Cardiac muscle cell (in vitro differentiated cells and primary cell): Measurements from ENCODE around the gene SERPIND1. TPM values are rescaled to one million over a fixed set of nuclear protein-coding genes. Genes with fewer than 3 reads are reported as not detected.

Experiments used
- DNase-seq, 2 donors: peaks; one replicate each; pipeline versions ENCODE4 v3.0.0 to v3.0.0-alpha.2; 2010 to 2017; ENCODE audit warnings: low read depth in 1 of 2, low spot score in 1 of 2
- H3K27ac ChIP-seq: fragments of 200-600 bp; sonication (generic); 2 replicates; pipeline ENCODE4 v1.5.1; 2016
- H3K27me3 ChIP-seq: fragments of 200-600 bp; sonication (generic); 2 replicates; pipeline ENCODE4 v1.6.0; 2016; ENCODE audit warnings: control low read depth
- H3K36me3 ChIP-seq: fragments of 200-600 bp; sonication (generic); 2 replicates; pipeline ENCODE4 v1.5.1; 2016; ENCODE audit warnings: control low read depth
- H3K4me1 ChIP-seq: fragments of 200-600 bp; sonication (generic); 2 replicates; pipeline ENCODE4 v1.8.1; 2017; ENCODE audit warnings: low read depth, mild to moderate bottlenecking, mixed run types
- H3K4me3 ChIP-seq: fragments of 200-600 bp; sonication (generic); 2 replicates; pipeline ENCODE4 v1.5.1; 2016; ENCODE audit warnings: mild to moderate bottlenecking
- H3K9me3 ChIP-seq: fragments of 200-600 bp; sonication (generic); 2 replicates; pipeline ENCODE4 v1.5.1; 2017; ENCODE audit warnings: low read depth, mild to moderate bottlenecking, control low read depth
- polyA plus RNA-seq: library from polyadenylated mRNA; unstranded; fragments of >200 nt; fragmentation: Nextera tagmentation; extraction: Ambion mirVana; gene quantifications from 2 replicates; pipeline ENCODE4 v1.2.1, GENCODE V29; 2016
- total RNA-seq: library from RNA; depleted of rRNA; stranded (reverse); fragments of >200 nt; gene quantifications from 2 replicates; pipeline ENCODE4 v1.2.3, GENCODE V29; 2016
- TF ChIP-seq, protein P1 (sequence below): IDR thresholded peaks from 2 replicates; pipeline ENCODE4 v1.5.1; 2012; ENCODE audit warnings: low read depth, mild to moderate bottlenecking, low read length

SERPIND1 gene
- total and polyA plus RNA-seq, 2 experiments from 2014 or later: 0.94 to 1.3 TPM

DNA sequence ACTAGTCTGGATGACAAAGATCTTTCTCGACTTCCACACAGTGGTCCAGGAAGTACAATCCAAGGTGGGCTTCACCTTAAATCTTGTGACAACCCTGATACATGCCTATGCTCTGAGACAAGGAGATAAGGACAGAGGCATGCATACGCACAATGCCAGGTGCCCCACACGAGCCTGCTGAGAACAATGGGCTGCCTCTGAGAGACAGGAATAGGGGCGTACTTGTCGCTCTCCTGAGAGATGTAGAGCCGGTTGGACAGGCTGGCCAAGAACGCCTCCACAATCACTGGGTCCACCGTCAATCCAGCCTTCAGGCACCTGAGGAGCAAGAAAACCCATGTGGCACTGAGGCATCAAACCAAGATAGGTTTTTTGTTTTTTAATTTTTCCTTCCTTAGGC is 25.5 kb downstream of the SERPIND1 start:
- Histone ChIP-seq H3K4me1 (peaks cover 7% of the 10 kb centered on the region), H3K4me3 (no peak overlapping the region), H3K36me3 (peaks cover 41% of the 10 kb centered on the region), H3K27ac (no peak overlapping the region), H3K27me3 (no peaks in the 10 kb centered on the region), H3K9me3 (no peaks in the 10 kb centered on the region)
- TF ChIP-seq, protein P1, sequence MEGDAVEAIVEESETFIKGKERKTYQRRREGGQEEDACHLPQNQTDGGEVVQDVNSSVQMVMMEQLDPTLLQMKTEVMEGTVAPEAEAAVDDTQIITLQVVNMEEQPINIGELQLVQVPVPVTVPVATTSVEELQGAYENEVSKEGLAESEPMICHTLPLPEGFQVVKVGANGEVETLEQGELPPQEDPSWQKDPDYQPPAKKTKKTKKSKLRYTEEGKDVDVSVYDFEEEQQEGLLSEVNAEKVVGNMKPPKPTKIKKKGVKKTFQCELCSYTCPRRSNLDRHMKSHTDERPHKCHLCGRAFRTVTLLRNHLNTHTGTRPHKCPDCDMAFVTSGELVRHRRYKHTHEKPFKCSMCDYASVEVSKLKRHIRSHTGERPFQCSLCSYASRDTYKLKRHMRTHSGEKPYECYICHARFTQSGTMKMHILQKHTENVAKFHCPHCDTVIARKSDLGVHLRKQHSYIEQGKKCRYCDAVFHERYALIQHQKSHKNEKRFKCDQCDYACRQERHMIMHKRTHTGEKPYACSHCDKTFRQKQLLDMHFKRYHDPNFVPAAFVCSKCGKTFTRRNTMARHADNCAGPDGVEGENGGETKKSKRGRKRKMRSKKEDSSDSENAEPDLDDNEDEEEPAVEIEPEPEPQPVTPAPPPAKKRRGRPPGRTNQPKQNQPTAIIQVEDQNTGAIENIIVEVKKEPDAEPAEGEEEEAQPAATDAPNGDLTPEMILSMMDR: no peak
- DNase-seq: no peak

DNA sequence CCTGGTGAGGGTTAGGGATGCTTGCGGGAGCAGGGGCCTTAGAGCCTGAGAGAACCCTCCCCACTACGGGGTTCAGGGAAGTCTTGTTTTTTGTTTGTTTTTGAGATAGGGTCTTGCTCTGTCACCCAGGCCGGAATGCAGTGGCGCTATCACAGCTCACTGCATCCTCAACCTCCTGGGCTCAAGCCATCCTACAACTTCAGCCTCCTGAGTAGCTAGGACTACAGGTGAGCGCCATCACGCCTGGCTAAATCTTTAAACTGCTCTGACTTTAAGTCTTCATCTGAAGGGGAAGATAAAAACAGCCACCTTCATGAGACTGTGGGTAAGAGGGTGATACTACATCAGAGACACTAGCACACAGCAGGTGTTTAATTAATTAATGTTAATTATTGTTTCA is 28.5 kb downstream of the SERPIND1 start:
- Histone ChIP-seq H3K4me1 (no peaks in the 10 kb centered on the region), H3K36me3 (peaks cover 56% of the 10 kb centered on the region), H3K27me3 (no peaks in the 10 kb centered on the region), H3K27ac (no peak overlapping the region), H3K4me3 (no peak overlapping the region), H3K9me3 (no peaks in the 10 kb centered on the region)
- TF ChIP-seq, protein P1: no peak
- DNase-seq: no peak

DNA sequence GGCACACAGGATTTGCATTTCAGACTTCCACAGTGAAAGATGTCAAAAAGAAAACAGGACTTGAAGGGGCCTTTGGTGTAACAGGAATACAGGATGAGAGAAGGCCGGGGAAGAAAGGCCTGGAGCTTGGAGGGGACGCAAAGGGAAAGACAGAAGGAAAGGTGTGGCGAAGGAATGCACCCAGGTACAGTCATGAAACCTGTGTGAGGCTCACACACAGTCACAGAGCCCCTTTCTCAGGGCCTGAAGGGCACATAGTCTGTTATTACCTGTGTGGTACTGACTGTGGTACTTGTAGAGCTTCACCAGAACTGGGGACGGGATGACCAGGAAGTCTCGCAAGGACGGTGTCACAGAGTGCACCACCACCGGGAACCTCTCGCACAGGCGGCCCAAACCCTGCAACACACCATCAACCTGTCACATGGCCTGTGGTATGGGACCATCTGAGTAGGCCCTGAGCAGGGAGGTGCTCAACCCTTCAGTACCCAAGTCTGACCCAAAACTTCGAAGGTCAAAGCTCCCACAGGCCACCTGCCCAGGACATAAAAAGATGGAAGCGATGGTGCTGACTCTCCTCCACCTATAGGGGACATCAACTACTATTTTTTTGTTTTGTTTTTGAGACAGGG is 29.1 kb downstream of the SERPIND1 start:
- Histone ChIP-seq H3K27me3 (no peaks in the 10 kb centered on the region), H3K9me3 (no peaks in the 10 kb centered on the region), H3K36me3 (peaks cover 53% of the 10 kb centered on the region), H3K27ac (no peak overlapping the region), H3K4me1 (no peaks in the 10 kb centered on the region), H3K4me3 (no peak overlapping the region)
- TF ChIP-seq, protein P1: no peak
- DNase-seq: no peak

DNA sequence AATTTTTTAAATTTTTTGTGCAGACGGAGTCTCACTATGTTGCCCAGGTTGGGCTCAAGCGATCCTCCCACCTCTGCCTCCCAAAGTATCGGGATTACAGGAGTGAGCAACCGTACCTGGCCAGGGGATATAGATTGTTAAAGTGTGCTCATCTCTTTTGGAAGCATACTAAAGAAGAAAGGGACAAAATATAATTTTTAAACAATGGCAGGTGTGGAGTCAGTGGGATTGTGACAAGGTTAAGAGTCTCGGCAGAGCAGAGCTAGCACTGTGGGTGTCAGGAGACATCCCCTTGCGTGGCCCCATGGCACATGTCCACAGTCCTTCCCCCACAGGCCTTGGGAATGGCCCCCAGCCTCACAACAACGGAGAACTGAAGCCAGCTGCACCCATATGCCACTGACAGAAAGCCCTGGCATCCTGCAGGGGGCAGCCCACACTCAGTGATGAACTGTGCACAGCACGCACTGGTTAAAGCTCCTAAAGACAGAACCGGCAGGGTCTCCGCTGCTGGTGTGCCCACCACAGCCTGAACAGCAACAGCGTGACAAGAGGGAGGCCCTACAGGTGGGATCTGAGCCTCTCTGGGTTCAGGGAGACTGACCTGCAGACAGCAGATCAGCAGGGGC is 29.9 kb downstream of the SERPIND1 start:
- Histone ChIP-seq H3K4me1 (no peaks in the 10 kb centered on the region), H3K27ac (no peak overlapping the region), H3K36me3 (peaks cover 48% of the 10 kb centered on the region), H3K27me3 (no peaks in the 10 kb centered on the region), H3K9me3 (no peaks in the 10 kb centered on the region), H3K4me3 (no peak overlapping the region)
- peak; percentile 56 to 60 for DNase-seq
- TF ChIP-seq, protein P1: peak; percentile 69

DNA sequence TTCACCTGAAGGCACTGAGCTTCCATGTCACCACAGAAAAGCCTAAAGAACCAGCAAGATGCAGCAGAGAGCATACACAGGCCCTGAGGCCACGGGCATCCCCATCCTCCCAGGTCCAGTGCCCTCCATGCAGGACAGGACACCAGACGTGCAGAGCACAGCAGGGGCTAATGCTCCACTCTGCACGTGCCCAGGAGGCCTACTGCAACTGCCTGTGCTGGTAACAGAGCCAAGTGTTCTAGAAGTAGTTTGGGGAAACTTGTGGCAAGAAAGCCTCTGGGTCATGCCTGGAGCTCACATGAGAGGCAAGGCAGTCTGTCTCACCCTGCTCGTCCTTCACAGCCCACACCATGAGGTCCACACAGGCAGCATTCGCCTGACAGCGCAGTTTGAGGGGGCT is 30.7 kb downstream of the SERPIND1 start:
- Histone ChIP-seq H3K27ac (no peak overlapping the region), H3K27me3 (no peaks in the 10 kb centered on the region), H3K9me3 (no peaks in the 10 kb centered on the region), H3K4me3 (no peak overlapping the region), H3K4me1 (no peaks in the 10 kb centered on the region), H3K36me3 (peaks cover 52% of the 10 kb centered on the region)
- DNase-seq: no peak
- TF ChIP-seq, protein P1: no peak
